Stomach (tissue), 9 donors: Measurements from ENCODE around the gene CAMK2B. TPM values are rescaled to one million over a fixed set of nuclear protein-coding genes. Genes with fewer than 3 reads are reported as not detected.

Experiments used
- DNase-seq, 2 donors: peaks; one replicate each; pipeline versions ENCODE4 v3.0.0 to v3.0.0-alpha.2; 2013 to 2019
- H3K27ac ChIP-seq, 5 donors: fragments of 200-600 bp in 4 of 5; sonication (generic) in 4 of 5; one replicate each; pipeline ENCODE4 v1.5.1; 2013 to 2019; ENCODE audit warnings: mild to moderate bottlenecking in 1 of 5, moderate library complexity in 1 of 5
- H3K27me3 ChIP-seq, 3 donors: fragments of 200-600 bp; sonication (generic); one replicate each; pipeline ENCODE4 v1.5.1; 2017 to 2019; ENCODE audit warnings: mixed run types in 1 of 3
- H3K36me3 ChIP-seq, 4 donors: fragments of 200-600 bp; sonication (generic); 1 replicate in 3 of 4; 2 replicates in 1 of 4; pipeline ENCODE4 v1.5.1; 2016 to 2019
- H3K4me1 ChIP-seq, 4 donors: fragments of 200-600 bp; sonication (generic); one replicate each; pipeline ENCODE4 v1.5.1; 2016 to 2019
- H3K4me3 ChIP-seq, 4 donors: fragments of 200-600 bp; sonication (generic) in 3 of 4; one replicate each; pipeline ENCODE4 v1.5.1; 2016 to 2019; ENCODE audit warnings: mild to moderate bottlenecking in 1 of 4
- H3K9me3 ChIP-seq, 4 donors: fragments of 200-600 bp; sonication (generic); one replicate each; pipeline ENCODE4 v1.5.1; 2016 to 2019
- CTCF ChIP-seq, 7 experiments: fragments of 450-650 bp in 4 of 7; fragments of 200-600 bp in 3 of 7; sonication (generic) in 3 of 7; IDR thresholded peaks; one replicate each; pipeline ENCODE4 v1.5.1; 2016 to 2019; ENCODE audit warnings: antibody characterized with exemption in 7 of 7, control low read depth in 2 of 7, mild to moderate bottlenecking in 1 of 7
- EP300 ChIP-seq: sonication (generic); formaldehyde crosslinking; IDR thresholded peaks from one replicate; pipeline ENCODE4 v1.6.1; 2017; ENCODE audit warnings: antibody characterized with exemption
- POLR2A ChIP-seq, 4 donors: fragments of 450-650 bp; IDR thresholded peaks; one replicate each; pipeline ENCODE4 v1.6.1; 2016; ENCODE audit warnings: antibody characterized with exemption in 4 of 4, control low read depth in 2 of 4, mild to moderate bottlenecking in 1 of 4, moderate library complexity in 1 of 4
- POLR2AphosphoS5 ChIP-seq, 3 donors: sonication (generic); formaldehyde crosslinking; IDR thresholded peaks; one replicate each; pipeline ENCODE4 v1.6.1; 2016; ENCODE audit warnings: antibody characterized with exemption in 3 of 3
- WGBS, 5 donors: extraction: QIAGEN DNeasy Blood & Tissue Kit in 3 of 5; methylation state at CpG; one replicate each; pipeline versions ENCODE4 v1.1.5 to v1.1.7; 2013 to 2018; 5-methylcytosine and 5-hydroxymethylcytosine counted together
- intact Hi-C: fragments of 100-400 bp; cut with DNase I; formaldehyde crosslinking; loops from one replicate; pipeline ENCODE4 v1.15.1; 2023; ENCODE audit warnings: low total_unique reads
- polyA plus RNA-seq, 3 donors: library from polyadenylated mRNA; stranded (reverse); fragments of 200-250 nt; gene quantifications; one replicate each; pipeline ENCODE4 v1.2.3, GENCODE V29; 2013
- total RNA-seq, 5 donors: library from RNA; depleted of rRNA; stranded (reverse); fragments of >200 nt; gene quantifications; one replicate each; pipeline versions ENCODE4 v1.1.0 to v1.2.3, GENCODE V29; 2014 to 2016
- donor health status: healthy with polysubstance abuse.
- donor health status: Bipolar disorder and iron deficiency.
- donor health status: healthy.

CAMK2B gene
- total and polyA plus RNA-seq, 8 donors = 0.92 to 28.4 (median 5.4) TPM; not detected in 2

GRCh38 chr7:44217852-44218402 is 107.5 kb downstream of the CAMK2B start:
- Histone ChIP-seq H3K27me3 (peaks cover 0 to 6% (median 0%) of the 10 kb centered on the region in 3 donors), H3K36me3 (peaks cover 6 to 18% (median 12%) of the 10 kb centered on the region in 4 donors), H3K9me3 (peaks cover 0 to 6% (median 2%) of the 10 kb centered on the region in 4 donors), H3K4me1 (no peaks in the 10 kb centered on the region), H3K27ac (no peak overlapping the region), H3K4me3 (no peak overlapping the region)
- intact Hi-C loops = no loop called here
- DNase-seq = no peak
- TF ChIP-seq EP300 (no peak), CTCF (IDR thresholded peaks at IDR 0.05) (no peak), POLR2AphosphoS5 (IDR thresholded peaks at IDR 0.05) (no peak), POLR2A (IDR thresholded peaks at IDR 0.05) (no peak)
- 66 to 78% (median 72%) methylated on average over 15 to 17 of the region's 17 CpGs for WGBS, 5 donors

- Histone ChIP-seq H3K9me3 (peaks cover 0 to 6% (median 2%) of the 10 kb centered on the region in 4 donors), H3K4me3 (no peak overlapping the region), H3K27ac (no peak overlapping the region), H3K36me3 (peaks cover 11 to 25% (median 19%) of the 10 kb centered on the region in 4 donors), H3K27me3 (peaks cover 0 to 6% (median 0%) of the 10 kb centered on the region in 3 donors), H3K4me1 (no peaks in the 10 kb centered on the region)
- intact Hi-C loops = no loop called here
- TF ChIP-seq CTCF (IDR thresholded peaks at IDR 0.05) (no peak), POLR2AphosphoS5 (IDR thresholded peaks at IDR 0.05) (no peak), POLR2A (IDR thresholded peaks at IDR 0.05) (no peak), EP300 (no peak)
- WGBS, 5 donors = 78 to 84% (median 80%) methylated on average over 19 of the region's 19 CpGs
- no peak for DNase-seq
These were observed 108.1 kb downstream of the CAMK2B start for GRCh38 chr7:44217223-44217714.

- Histone ChIP-seq H3K4me1 (no peaks in the 10 kb centered on the region), H3K27me3 (peaks cover 0 to 6% (median 0%) of the 10 kb centered on the region in 3 donors), H3K4me3 (no peak overlapping the region), H3K9me3 (peaks cover 0 to 6% (median 2%) of the 10 kb centered on the region in 4 donors), H3K27ac (no peak overlapping the region), H3K36me3 (peaks cover 16 to 31% (median 25%) of the 10 kb centered on the region in 4 donors)
- intact Hi-C loops = no loop called here
- no peak for TF ChIP-seq EP300
- DNase-seq = no peak
- 72 to 79% (median 75%) methylated on average over 12 to 13 of the region's 13 CpGs for WGBS, 5 donors
These were observed 108.7 kb downstream of the CAMK2B start for GRCh38 chr7:44216521-44217222.

GRCh38 chr7:44216019-44216418 is 109.4 kb downstream of the CAMK2B start:
- H3K4me3 ChIP-seq = no peak overlapping the region
- H3K36me3 ChIP-seq = peaks cover 22 to 37% (median 31%) of the 10 kb centered on the region in 4 donors
- H3K9me3 ChIP-seq = peaks cover 0 to 6% (median 2%) of the 10 kb centered on the region in 4 donors
- no peak overlapping the region for H3K27ac ChIP-seq
- WGBS, 5 donors = 43 to 69% (median 55%) methylated on average over 4 to 8 of the region's 8 CpGs
- TF ChIP-seq POLR2AphosphoS5 (IDR thresholded peaks at IDR 0.05) (no peak), CTCF (IDR thresholded peaks at IDR 0.05) (no peak), EP300 (no peak), POLR2A (IDR thresholded peaks at IDR 0.05) (no peak)
- H3K27me3 ChIP-seq = peaks cover 0 to under 1% (median 0%) of the 10 kb centered on the region in 3 donors
- no peaks in the 10 kb centered on the region for H3K4me1 ChIP-seq
- intact Hi-C loops = no loop called here
- DNase-seq = no peak
